NCI-H128 (cell line): ENCODE measurements around the gene UGT1A7.

Experiments
- DNase-seq: peaks from one replicate; lab custom pipeline; 2025; ENCODE audit not compliant: unreplicated experiment; lab: John Stamatoyannopoulos, UW

UGT1A7 gene

DNA sequence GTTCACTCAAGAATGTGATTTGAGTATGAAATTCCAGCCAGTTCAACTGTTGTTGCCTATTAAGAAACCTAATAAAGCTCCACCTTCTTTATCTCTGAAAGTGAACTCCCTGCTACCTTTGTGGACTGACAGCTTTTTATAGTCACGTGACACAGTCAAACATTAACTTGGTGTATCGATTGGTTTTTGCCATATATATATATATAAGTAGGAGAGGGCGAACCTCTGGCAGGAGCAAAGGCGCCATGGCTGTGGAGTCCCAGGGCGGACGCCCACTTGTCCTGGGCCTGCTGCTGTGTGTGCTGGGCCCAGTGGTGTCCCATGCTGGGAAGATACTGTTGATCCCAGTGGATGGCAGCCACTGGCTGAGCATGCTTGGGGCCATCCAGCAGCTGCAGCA is 78.3 kb downstream of the UGT1A7 start, which contains the start of gene UGT1A1:
Gene UGT1A1 (plus strand): TSS at position 228 of the 400 bp plus-strand sequence. CDS start 18 bp downstream, at position 246.
- no peak for DNase-seq

- no peak for DNase-seq
Observed at GRCh38 chr2:233761040-233761769, 79.5 kb downstream of the UGT1A7 start.

GRCh38 chr2:233764264-233764663 is 82.6 kb downstream of the UGT1A7 start:
- no peak for DNase-seq

GRCh38 chr2:233764761-233765160 is 83.1 kb downstream of the UGT1A7 start:
- DNase-seq, result no peak

GRCh38 chr2:233766416-233766815 is 84.7 kb downstream of the UGT1A7 start:
- no peak for DNase-seq

DNA sequence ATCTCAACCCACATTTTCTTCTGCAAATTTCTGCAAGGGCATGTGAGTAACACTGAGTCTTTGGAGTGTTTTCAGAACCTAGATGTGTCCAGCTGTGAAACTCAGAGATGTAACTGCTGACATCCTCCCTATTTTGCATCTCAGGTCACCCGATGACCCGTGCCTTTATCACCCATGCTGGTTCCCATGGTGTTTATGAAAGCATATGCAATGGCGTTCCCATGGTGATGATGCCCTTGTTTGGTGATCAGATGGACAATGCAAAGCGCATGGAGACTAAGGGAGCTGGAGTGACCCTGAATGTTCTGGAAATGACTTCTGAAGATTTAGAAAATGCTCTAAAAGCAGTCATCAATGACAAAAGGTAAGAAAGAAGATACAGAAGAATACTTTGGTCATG is 86.4 kb downstream of the UGT1A7 start:
- no peak for DNase-seq

DNA sequence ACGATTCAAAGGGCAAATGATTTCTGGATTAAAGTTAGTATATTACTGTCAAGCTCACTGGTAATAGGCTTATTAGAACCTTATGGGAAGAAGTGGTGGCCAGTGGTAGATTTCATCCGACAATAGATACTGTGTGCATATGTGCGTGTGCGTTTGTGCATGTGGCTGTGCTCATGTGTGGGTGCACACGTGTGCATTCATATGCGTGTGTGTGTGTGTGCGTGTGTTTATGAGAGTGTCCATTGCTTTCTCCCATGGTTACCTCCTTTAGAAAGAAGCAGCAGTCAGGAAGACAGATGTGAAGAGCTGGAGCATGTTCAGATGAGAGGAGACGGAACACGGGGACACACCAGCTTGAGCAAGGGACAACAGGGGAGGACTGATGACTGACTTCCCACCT is 87.6 kb downstream of the UGT1A7 start:
- DNase-seq, result no peak

DNA sequence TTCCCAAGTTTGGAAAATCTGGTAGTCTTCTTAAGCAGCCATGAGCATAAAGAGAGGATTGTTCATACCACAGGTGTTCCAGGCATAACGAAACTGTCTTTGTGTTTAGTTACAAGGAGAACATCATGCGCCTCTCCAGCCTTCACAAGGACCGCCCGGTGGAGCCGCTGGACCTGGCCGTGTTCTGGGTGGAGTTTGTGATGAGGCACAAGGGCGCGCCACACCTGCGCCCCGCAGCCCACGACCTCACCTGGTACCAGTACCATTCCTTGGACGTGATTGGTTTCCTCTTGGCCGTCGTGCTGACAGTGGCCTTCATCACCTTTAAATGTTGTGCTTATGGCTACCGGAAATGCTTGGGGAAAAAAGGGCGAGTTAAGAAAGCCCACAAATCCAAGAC is 90.5 kb downstream of the UGT1A7 start:
- no peak for DNase-seq

GRCh38 chr2:233772583-233772982 is 90.9 kb downstream of the UGT1A7 start:
- DNase-seq, result no peak

- DNase-seq, result no peak
Observed at GRCh38 chr2:233773854-233774253, 92.2 kb downstream of the UGT1A7 start.

- DNase-seq, result no peak
Observed at GRCh38 chr2:233775414-233775813, 93.7 kb downstream of the UGT1A7 start.

- DNase-seq, result no peak
Observed at GRCh38 chr2:233778030-233778429, 96.3 kb downstream of the UGT1A7 start, which contains the start of gene MROH2A. MROH2A (plus strand) TSS chr2:233778330; CDS start chr2:233779359, 1,029 bp downstream.

- DNase-seq, result no peak
Observed at GRCh38 chr2:233779722-233780121, 98.0 kb downstream of the UGT1A7 start.

DNA sequence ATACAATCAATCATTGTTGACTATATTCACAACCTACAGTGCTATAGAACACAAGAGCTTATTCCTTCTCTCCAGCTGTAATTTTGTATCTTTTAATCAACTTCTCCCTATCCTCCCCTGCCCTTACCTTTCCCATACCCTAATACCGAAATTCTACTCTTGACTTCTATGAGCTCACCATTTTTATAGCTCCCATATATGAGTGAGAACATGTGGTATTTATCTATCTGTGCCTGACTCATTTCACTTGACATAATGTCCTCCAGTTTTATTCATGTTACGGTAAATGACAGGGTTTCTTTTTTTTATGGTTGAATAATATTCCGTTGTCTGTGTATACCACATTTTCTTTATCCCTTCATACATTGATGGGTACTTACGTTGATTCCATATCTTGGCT is 99.1 kb downstream of the UGT1A7 start:
- DNase-seq, result no peak

GRCh38 chr2:233789554-233789953 is 107.9 kb downstream of the UGT1A7 start:
- no peak for DNase-seq

GRCh38 chr2:233791151-233791882 is 109.6 kb downstream of the UGT1A7 start:
- DNase-seq, result no peak

- no peak for DNase-seq
Observed at GRCh38 chr2:233791883-233792329, 110.2 kb downstream of the UGT1A7 start.

DNA sequence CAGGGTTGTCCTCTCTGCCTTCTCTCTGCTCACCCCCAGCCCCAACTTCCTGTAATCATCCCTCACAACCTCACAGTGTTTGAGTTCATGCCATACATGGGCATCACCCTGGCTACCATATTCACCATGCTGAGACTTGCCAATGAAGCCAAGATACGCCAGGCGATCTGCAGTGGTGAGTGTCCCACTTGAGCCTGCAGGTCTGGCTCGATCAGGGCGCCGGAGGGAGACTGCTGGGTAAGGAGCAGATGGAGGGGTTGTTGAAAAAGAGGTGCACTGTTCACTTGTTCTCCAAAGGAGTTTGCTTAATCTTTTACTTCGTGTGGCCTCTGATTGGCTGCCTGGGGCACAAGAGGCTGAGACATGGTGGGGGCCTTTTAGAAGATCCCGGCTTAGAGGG is 111.0 kb downstream of the UGT1A7 start:
- no peak for DNase-seq

GRCh38 chr2:233793465-233794127 is 111.9 kb downstream of the UGT1A7 start:
- DNase-seq, result no peak

GRCh38 chr2:233794128-233794658 is 112.5 kb downstream of the UGT1A7 start:
- DNase-seq, result no peak

DNA sequence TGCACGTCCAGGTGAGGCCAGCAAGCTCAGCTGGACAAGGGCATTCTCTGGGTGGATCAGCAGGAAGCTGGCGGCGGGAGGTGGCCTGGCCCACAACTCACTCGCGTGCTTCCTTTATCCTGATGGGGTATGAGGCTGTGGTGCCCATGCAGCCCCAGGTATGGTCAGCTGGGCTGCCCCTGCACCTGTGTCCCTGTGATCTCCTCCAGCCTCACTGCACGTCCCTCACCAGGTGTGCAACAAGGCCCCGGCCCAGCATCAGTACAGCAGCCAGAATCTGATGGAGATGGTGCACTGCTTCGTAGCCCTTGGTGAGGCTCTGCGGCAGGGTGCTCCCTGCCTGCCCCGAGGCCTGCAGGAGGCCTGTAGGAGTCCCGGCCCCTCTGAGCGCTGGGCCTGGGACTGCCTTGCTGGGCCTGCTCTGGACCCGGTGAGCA is 114.1 kb downstream of the UGT1A7 start:
- DNase-seq, result no peak
